VCaP (cell line): ENCODE data around the gene HMGCR.

ENCODE experiments used
- H3K27ac ChIP-seq: fragments of 450-650 bp; 2 replicates; pipeline ENCODE4 v1.5.1; 2017
- TF ChIP-seq, protein P1 (sequence below): fragments of 450-650 bp; conservative IDR thresholded peaks from 2 replicates; pipeline ENCODE4 v1.5.1; 2017; ENCODE audit warnings: mild to moderate bottlenecking, moderate library complexity

The HMGCR gene

GRCh38 chr5:75362474-75362975 is 25.5 kb downstream of the HMGCR start:
- TF ChIP-seq, protein P1, sequence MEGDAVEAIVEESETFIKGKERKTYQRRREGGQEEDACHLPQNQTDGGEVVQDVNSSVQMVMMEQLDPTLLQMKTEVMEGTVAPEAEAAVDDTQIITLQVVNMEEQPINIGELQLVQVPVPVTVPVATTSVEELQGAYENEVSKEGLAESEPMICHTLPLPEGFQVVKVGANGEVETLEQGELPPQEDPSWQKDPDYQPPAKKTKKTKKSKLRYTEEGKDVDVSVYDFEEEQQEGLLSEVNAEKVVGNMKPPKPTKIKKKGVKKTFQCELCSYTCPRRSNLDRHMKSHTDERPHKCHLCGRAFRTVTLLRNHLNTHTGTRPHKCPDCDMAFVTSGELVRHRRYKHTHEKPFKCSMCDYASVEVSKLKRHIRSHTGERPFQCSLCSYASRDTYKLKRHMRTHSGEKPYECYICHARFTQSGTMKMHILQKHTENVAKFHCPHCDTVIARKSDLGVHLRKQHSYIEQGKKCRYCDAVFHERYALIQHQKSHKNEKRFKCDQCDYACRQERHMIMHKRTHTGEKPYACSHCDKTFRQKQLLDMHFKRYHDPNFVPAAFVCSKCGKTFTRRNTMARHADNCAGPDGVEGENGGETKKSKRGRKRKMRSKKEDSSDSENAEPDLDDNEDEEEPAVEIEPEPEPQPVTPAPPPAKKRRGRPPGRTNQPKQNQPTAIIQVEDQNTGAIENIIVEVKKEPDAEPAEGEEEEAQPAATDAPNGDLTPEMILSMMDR = no peak
- peak overlapping the region; percentile 73 for H3K27ac ChIP-seq

- peak overlapping the region; percentile 73 for H3K27ac ChIP-seq
- TF ChIP-seq, protein P1 = no peak
Measured at GRCh38 chr5:75363111-75363510, 26.1 kb downstream of the HMGCR start.

DNA sequence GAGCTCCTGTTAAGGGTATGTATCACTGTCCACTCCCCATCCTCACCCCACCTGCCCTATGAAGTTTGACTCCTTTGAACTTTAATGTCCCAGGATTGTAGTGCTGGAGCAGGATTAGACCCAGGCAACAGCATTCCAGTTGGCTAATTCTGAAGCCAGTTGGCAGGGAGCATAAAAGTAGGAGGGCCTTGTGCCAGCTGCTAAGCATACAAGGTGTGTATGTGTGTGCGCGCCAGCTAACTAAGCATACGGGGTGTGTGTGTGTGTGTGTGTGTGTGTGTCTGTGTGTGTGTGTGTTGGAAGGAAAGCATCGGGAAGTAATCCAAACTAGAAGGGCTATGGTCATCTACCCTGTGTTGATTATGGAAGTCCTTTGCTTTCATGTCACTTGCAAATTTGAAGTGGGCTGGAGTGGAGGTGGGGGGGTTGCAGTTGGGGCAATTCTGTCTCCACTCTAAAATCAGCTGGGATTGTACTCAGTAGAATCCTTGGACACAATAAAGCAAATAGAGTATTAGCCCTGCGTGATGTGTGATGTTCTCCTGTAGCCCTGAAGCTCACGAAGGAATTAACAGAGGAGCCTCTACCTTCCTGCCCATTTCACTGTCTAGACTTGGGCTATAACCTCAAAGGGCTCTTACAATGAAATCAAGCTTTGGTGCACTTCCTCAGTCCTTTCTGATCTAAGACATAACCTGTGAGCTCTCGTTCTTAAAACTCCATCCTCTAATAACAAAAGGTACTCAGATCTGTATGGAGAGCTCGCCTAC is 26.9 kb downstream of the HMGCR start:
- peak overlapping the region; percentile 73; the same call in 1 of the 2 replicates for H3K27ac ChIP-seq
- TF ChIP-seq, protein P1 = no peak

- H3K27ac ChIP-seq = 0 out of 2 replicates have a peak overlapping the region, but pooled peaks have one; percentile 73
- TF ChIP-seq, protein P1 = no peak
Measured at GRCh38 chr5:75364571-75365280, 27.7 kb downstream of the HMGCR start.

- H3K27ac ChIP-seq = no peak overlapping the region
- TF ChIP-seq, protein P1 = no peak
Measured at GRCh38 chr5:75365740-75366139, 28.7 kb downstream of the HMGCR start.

DNA sequence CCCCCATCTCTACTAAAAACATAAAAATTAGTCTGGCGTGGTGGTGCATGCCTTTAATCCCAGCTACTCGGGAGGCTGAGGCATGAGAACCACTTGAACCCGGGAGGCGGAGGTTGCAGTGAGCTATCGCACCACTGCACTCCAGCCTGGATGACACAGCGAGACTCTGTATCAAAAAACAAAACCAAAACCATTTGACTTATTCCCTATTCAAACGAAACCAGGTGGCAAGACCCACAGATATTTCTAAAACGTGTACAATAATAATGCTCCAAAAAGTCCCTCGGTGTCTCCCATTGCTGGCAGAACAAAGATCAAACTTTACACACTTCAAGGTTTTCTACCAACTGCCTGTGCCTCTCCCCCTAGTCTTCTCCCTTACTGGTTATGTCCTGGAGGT is 29.8 kb downstream of the HMGCR start:
- TF ChIP-seq, protein P1 = no peak
- no peak overlapping the region for H3K27ac ChIP-seq

- TF ChIP-seq, protein P1 = no peak
- H3K27ac ChIP-seq = no peak overlapping the region
Measured at GRCh38 chr5:75367401-75367800, 30.4 kb downstream of the HMGCR start.
